ENCODE measurements around the gene ABCG2.

The ABCG2 gene

GRCh38 chr4:88107406-88108107, 50.9 kb downstream of the ABCG2 start:
- Histone ChIP-seq H3K9ac (ENCODE audit: low read length) (no peak overlapping the region), H3K27me3 (ENCODE audit: control insufficient read depth, insufficient read depth, low read length) (no peaks in the 10 kb centered on the region), H3K4me3 (ENCODE audit: low read length) (no peak overlapping the region), H3K27ac (ENCODE audit: low read depth, low read length) (no peak overlapping the region), H3K36me3 (ENCODE audit: control insufficient read depth, insufficient read depth, low read length) (no peaks in the 10 kb centered on the region), H3K4me1 (ENCODE audit: control insufficient read depth, insufficient read depth, low read length) (no peaks in the 10 kb centered on the region)

- no peaks in the 10 kb centered on the region for H3K4me1 ChIP-seq (ENCODE audit: control insufficient read depth, insufficient read depth, low read length)
Measured at GRCh38 chr4:88106205-88106604, 52.2 kb downstream of the ABCG2 start.

GRCh38 chr4:88104902-88105610, 53.4 kb downstream of the ABCG2 start:
- Histone ChIP-seq H3K4me1 (ENCODE audit: control insufficient read depth, insufficient read depth, low read length) (no peaks in the 10 kb centered on the region), H3K36me3 (ENCODE audit: control insufficient read depth, insufficient read depth, low read length) (no peaks in the 10 kb centered on the region), H3K27me3 (ENCODE audit: control insufficient read depth, insufficient read depth, low read length) (no peaks in the 10 kb centered on the region), H3K4me3 (ENCODE audit: low read length) (no peak overlapping the region), H3K27ac (ENCODE audit: low read depth, low read length) (no peak overlapping the region), H3K9ac (ENCODE audit: low read length) (no peak overlapping the region)

More at GRCh38 chr4:88106205-88106604, 52.2 kb downstream of the ABCG2 start:
- no peak overlapping the region for H3K27ac ChIP-seq (ENCODE audit: low read depth, low read length)
- H3K9ac ChIP-seq (ENCODE audit: low read length), result no peak overlapping the region
- H3K36me3 ChIP-seq (ENCODE audit: control insufficient read depth, insufficient read depth, low read length), result no peaks in the 10 kb centered on the region
- no peaks in the 10 kb centered on the region for H3K27me3 ChIP-seq (ENCODE audit: control insufficient read depth, insufficient read depth, low read length)
- no peak overlapping the region for H3K4me3 ChIP-seq (ENCODE audit: low read length)

- no peak overlapping the region for H3K27ac ChIP-seq (ENCODE audit: low read depth, low read length)
- H3K27me3 ChIP-seq (ENCODE audit: control insufficient read depth, insufficient read depth, low read length), result no peaks in the 10 kb centered on the region
- no peak overlapping the region for H3K4me3 ChIP-seq (ENCODE audit: low read length)
- H3K9ac ChIP-seq (ENCODE audit: low read length), result no peak overlapping the region
- no peaks in the 10 kb centered on the region for H3K36me3 ChIP-seq (ENCODE audit: control insufficient read depth, insufficient read depth, low read length)
- H3K4me1 ChIP-seq (ENCODE audit: control insufficient read depth, insufficient read depth, low read length), result no peaks in the 10 kb centered on the region
Measured at GRCh38 chr4:88102026-88102425, 56.4 kb downstream of the ABCG2 start.

GRCh38 chr4:88101165-88101564, 57.3 kb downstream of the ABCG2 start:
- H3K4me1 ChIP-seq (ENCODE audit: control insufficient read depth, insufficient read depth, low read length), result no peaks in the 10 kb centered on the region
- H3K27ac ChIP-seq (ENCODE audit: low read depth, low read length), result no peak overlapping the region
- no peak overlapping the region for H3K4me3 ChIP-seq (ENCODE audit: low read length)
- H3K9ac ChIP-seq (ENCODE audit: low read length), result no peak overlapping the region
- H3K27me3 ChIP-seq (ENCODE audit: control insufficient read depth, insufficient read depth, low read length), result no peaks in the 10 kb centered on the region
- no peaks in the 10 kb centered on the region for H3K36me3 ChIP-seq (ENCODE audit: control insufficient read depth, insufficient read depth, low read length)

- H3K4me1 ChIP-seq (ENCODE audit: control insufficient read depth, insufficient read depth, low read length), result no peaks in the 10 kb centered on the region
- no peak overlapping the region for H3K27ac ChIP-seq (ENCODE audit: low read depth, low read length)
- no peaks in the 10 kb centered on the region for H3K27me3 ChIP-seq (ENCODE audit: control insufficient read depth, insufficient read depth, low read length)
- no peak overlapping the region for H3K4me3 ChIP-seq (ENCODE audit: low read length)
- no peak overlapping the region for H3K9ac ChIP-seq (ENCODE audit: low read length)
- no peaks in the 10 kb centered on the region for H3K36me3 ChIP-seq (ENCODE audit: control insufficient read depth, insufficient read depth, low read length)
Measured at GRCh38 chr4:88098993-88099752, 59.3 kb downstream of the ABCG2 start.

- H3K4me3 ChIP-seq (ENCODE audit: low read length), result no peak overlapping the region
- no peak overlapping the region for H3K27ac ChIP-seq (ENCODE audit: low read depth, low read length)
- no peaks in the 10 kb centered on the region for H3K4me1 ChIP-seq (ENCODE audit: control insufficient read depth, insufficient read depth, low read length)
- H3K36me3 ChIP-seq (ENCODE audit: control insufficient read depth, insufficient read depth, low read length), result no peaks in the 10 kb centered on the region
- no peaks in the 10 kb centered on the region for H3K27me3 ChIP-seq (ENCODE audit: control insufficient read depth, insufficient read depth, low read length)
- H3K9ac ChIP-seq (ENCODE audit: low read length), result no peak overlapping the region
Measured at GRCh38 chr4:88097781-88098180, 60.7 kb downstream of the ABCG2 start.

- no peaks in the 10 kb centered on the region for H3K36me3 ChIP-seq (ENCODE audit: control insufficient read depth, insufficient read depth, low read length)
- H3K9ac ChIP-seq (ENCODE audit: low read length), result no peak overlapping the region
- no peak overlapping the region for H3K27ac ChIP-seq (ENCODE audit: low read depth, low read length)
- H3K4me1 ChIP-seq (ENCODE audit: control insufficient read depth, insufficient read depth, low read length), result no peaks in the 10 kb centered on the region
- no peaks in the 10 kb centered on the region for H3K27me3 ChIP-seq (ENCODE audit: control insufficient read depth, insufficient read depth, low read length)
- no peak overlapping the region for H3K4me3 ChIP-seq (ENCODE audit: low read length)
Measured at GRCh38 chr4:88097301-88097700, 61.1 kb downstream of the ABCG2 start.

- Histone ChIP-seq H3K4me1 (ENCODE audit: control insufficient read depth, insufficient read depth, low read length) (no peaks in the 10 kb centered on the region), H3K27ac (ENCODE audit: low read depth, low read length) (no peak overlapping the region), H3K27me3 (ENCODE audit: control insufficient read depth, insufficient read depth, low read length) (no peaks in the 10 kb centered on the region), H3K4me3 (ENCODE audit: low read length) (no peak overlapping the region), H3K9ac (ENCODE audit: low read length) (no peak overlapping the region), H3K36me3 (ENCODE audit: control insufficient read depth, insufficient read depth, low read length) (no peaks in the 10 kb centered on the region)
Measured at GRCh38 chr4:88093874-88094273, 64.6 kb downstream of the ABCG2 start.

- Histone ChIP-seq H3K4me3 (ENCODE audit: low read length) (no peak overlapping the region), H3K27ac (ENCODE audit: low read depth, low read length) (no peak overlapping the region), H3K27me3 (ENCODE audit: control insufficient read depth, insufficient read depth, low read length) (no peaks in the 10 kb centered on the region), H3K9ac (ENCODE audit: low read length) (no peak overlapping the region), H3K4me1 (ENCODE audit: control insufficient read depth, insufficient read depth, low read length) (no peaks in the 10 kb centered on the region), H3K36me3 (ENCODE audit: control insufficient read depth, insufficient read depth, low read length) (no peaks in the 10 kb centered on the region)
Measured at GRCh38 chr4:88091378-88091777, 67.1 kb downstream of the ABCG2 start.

- no peaks in the 10 kb centered on the region for H3K36me3 ChIP-seq (ENCODE audit: control insufficient read depth, insufficient read depth, low read length)
- no peak overlapping the region for H3K4me3 ChIP-seq (ENCODE audit: low read length)
- no peaks in the 10 kb centered on the region for H3K27me3 ChIP-seq (ENCODE audit: control insufficient read depth, insufficient read depth, low read length)
- no peak overlapping the region for H3K9ac ChIP-seq (ENCODE audit: low read length)
- no peak overlapping the region for H3K27ac ChIP-seq (ENCODE audit: low read depth, low read length)
- no peaks in the 10 kb centered on the region for H3K4me1 ChIP-seq (ENCODE audit: control insufficient read depth, insufficient read depth, low read length)
Measured at GRCh38 chr4:88090898-88091297, 67.5 kb downstream of the ABCG2 start.

- no peaks in the 10 kb centered on the region for H3K27me3 ChIP-seq (ENCODE audit: control insufficient read depth, insufficient read depth, low read length)
- no peak overlapping the region for H3K4me3 ChIP-seq (ENCODE audit: low read length)
- H3K27ac ChIP-seq (ENCODE audit: low read depth, low read length), result no peak overlapping the region
Measured at GRCh38 chr4:88087004-88087403, 71.4 kb downstream of the ABCG2 start.

More at GRCh38 chr4:88087004-88087403, 71.4 kb downstream of the ABCG2 start:
- no peaks in the 10 kb centered on the region for H3K4me1 ChIP-seq (ENCODE audit: control insufficient read depth, insufficient read depth, low read length)
- H3K36me3 ChIP-seq (ENCODE audit: control insufficient read depth, insufficient read depth, low read length), result no peaks in the 10 kb centered on the region
- H3K9ac ChIP-seq (ENCODE audit: low read length), result no peak overlapping the region
